H1 (cell line): ENCODE data around the gene INHBB. TPM values are rescaled to one million over a fixed set of nuclear protein-coding genes. Genes with fewer than 3 reads are reported as not detected.

ENCODE experiments used
- polyA plus RNA-seq, 7 experiments: library from polyadenylated mRNA; depleted of rRNA in 3 of 7; stranded (reverse) in 5 of 7; unstranded in 2 of 7; fragments of >200 nt in 5 of 7; fragments of 200-250 nt in 2 of 7; gene quantifications; 1 replicate in 5 of 7; 2 replicates in 1 of 7; 4 replicates in 1 of 7; pipeline versions ENCODE4 v1.2.1 to v1.2.3, GENCODE V29; 2011 to 2013; ENCODE audit warnings: missing spikeins in 2 of 7, mixed read lengths in 2 of 7
- total RNA-seq: library from RNA; stranded (reverse); fragmentation: NEBNext Ultra II Directional; extraction: Animal tissue kit (Norgen Biotek cat#: 25700); gene quantifications from 2 replicates; pipeline ENCODE4 v1.2.1, GENCODE V29; 2021
- TF ChIP-seq, protein P1 (sequence below): fragments of 300-600 bp; sonication (generic); IDR thresholded peaks from 2 replicates; pipeline ENCODE4 v1.7.1; 2012; ENCODE audit warnings: low read length, moderate library complexity, mild to moderate bottlenecking, inconsistent platforms; ENCODE audit not compliant: insufficient replicate concordance

Gene INHBB
- total and polyA plus RNA-seq, 2 of the 8 experiments (the other 6 are each of a cell fraction or from before 2014, with no cell fraction given), result 0.30 to 0.32 TPM

DNA sequence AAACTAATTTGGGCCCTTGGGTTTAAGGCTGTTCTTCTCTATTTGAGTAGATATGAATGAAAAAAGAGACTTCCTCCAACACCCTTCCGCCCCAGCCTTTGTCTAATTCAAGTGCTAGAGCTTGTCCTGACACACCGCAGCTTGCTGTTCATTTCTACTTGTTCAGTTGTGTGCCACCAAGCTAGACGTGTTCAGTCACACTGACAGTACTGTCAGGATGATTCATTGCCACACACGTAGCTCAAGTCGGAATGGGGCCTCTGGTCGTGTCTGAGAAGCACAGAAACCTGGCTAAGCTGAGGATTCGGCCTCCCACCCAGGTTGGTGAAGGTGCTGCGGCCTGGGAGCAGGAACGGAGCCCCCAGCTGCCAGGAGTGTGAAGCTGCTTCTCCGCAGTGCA is 45.6 kb upstream of the INHBB start (continued):
- TF ChIP-seq, protein P1, sequence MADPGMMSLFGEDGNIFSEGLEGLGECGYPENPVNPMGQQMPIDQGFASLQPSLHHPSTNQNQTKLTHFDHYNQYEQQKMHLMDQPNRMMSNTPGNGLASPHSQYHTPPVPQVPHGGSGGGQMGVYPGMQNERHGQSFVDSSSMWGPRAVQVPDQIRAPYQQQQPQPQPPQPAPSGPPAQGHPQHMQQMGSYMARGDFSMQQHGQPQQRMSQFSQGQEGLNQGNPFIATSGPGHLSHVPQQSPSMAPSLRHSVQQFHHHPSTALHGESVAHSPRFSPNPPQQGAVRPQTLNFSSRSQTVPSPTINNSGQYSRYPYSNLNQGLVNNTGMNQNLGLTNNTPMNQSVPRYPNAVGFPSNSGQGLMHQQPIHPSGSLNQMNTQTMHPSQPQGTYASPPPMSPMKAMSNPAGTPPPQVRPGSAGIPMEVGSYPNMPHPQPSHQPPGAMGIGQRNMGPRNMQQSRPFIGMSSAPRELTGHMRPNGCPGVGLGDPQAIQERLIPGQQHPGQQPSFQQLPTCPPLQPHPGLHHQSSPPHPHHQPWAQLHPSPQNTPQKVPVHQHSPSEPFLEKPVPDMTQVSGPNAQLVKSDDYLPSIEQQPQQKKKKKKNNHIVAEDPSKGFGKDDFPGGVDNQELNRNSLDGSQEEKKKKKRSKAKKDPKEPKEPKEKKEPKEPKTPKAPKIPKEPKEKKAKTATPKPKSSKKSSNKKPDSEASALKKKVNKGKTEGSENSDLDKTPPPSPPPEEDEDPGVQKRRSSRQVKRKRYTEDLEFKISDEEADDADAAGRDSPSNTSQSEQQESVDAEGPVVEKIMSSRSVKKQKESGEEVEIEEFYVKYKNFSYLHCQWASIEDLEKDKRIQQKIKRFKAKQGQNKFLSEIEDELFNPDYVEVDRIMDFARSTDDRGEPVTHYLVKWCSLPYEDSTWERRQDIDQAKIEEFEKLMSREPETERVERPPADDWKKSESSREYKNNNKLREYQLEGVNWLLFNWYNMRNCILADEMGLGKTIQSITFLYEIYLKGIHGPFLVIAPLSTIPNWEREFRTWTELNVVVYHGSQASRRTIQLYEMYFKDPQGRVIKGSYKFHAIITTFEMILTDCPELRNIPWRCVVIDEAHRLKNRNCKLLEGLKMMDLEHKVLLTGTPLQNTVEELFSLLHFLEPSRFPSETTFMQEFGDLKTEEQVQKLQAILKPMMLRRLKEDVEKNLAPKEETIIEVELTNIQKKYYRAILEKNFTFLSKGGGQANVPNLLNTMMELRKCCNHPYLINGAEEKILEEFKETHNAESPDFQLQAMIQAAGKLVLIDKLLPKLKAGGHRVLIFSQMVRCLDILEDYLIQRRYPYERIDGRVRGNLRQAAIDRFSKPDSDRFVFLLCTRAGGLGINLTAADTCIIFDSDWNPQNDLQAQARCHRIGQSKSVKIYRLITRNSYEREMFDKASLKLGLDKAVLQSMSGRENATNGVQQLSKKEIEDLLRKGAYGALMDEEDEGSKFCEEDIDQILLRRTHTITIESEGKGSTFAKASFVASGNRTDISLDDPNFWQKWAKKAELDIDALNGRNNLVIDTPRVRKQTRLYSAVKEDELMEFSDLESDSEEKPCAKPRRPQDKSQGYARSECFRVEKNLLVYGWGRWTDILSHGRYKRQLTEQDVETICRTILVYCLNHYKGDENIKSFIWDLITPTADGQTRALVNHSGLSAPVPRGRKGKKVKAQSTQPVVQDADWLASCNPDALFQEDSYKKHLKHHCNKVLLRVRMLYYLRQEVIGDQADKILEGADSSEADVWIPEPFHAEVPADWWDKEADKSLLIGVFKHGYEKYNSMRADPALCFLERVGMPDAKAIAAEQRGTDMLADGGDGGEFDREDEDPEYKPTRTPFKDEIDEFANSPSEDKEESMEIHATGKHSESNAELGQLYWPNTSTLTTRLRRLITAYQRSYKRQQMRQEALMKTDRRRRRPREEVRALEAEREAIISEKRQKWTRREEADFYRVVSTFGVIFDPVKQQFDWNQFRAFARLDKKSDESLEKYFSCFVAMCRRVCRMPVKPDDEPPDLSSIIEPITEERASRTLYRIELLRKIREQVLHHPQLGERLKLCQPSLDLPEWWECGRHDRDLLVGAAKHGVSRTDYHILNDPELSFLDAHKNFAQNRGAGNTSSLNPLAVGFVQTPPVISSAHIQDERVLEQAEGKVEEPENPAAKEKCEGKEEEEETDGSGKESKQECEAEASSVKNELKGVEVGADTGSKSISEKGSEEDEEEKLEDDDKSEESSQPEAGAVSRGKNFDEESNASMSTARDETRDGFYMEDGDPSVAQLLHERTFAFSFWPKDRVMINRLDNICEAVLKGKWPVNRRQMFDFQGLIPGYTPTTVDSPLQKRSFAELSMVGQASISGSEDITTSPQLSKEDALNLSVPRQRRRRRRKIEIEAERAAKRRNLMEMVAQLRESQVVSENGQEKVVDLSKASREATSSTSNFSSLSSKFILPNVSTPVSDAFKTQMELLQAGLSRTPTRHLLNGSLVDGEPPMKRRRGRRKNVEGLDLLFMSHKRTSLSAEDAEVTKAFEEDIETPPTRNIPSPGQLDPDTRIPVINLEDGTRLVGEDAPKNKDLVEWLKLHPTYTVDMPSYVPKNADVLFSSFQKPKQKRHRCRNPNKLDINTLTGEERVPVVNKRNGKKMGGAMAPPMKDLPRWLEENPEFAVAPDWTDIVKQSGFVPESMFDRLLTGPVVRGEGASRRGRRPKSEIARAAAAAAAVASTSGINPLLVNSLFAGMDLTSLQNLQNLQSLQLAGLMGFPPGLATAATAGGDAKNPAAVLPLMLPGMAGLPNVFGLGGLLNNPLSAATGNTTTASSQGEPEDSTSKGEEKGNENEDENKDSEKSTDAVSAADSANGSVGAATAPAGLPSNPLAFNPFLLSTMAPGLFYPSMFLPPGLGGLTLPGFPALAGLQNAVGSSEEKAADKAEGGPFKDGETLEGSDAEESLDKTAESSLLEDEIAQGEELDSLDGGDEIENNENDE, result no peak
